Tibial nerve (tissue), 4 donors: Measurements from ENCODE around the gene CALU. TPM values are rescaled to one million over a fixed set of nuclear protein-coding genes. Genes with fewer than 3 reads are reported as not detected.

Experiments
- DNase-seq, 2 donors: peaks; one replicate each; pipeline ENCODE4 v3.0.0-alpha.2; 2019; ENCODE audit warnings: low spot score in 2 of 2
- H3K27ac ChIP-seq, 4 donors: fragments of 200-600 bp; sonication (generic) in 3 of 4; one replicate each; pipeline ENCODE4 v1.5.1; 2017 to 2019; ENCODE audit warnings: mild to moderate bottlenecking in 1 of 4
- H3K27me3 ChIP-seq, 2 donors: fragments of 200-600 bp; sonication (generic) in 1 of 2; one replicate each; pipeline versions ENCODE4 v1.5.1 to v1.6.0; 2017 to 2019
- H3K36me3 ChIP-seq, 3 donors: fragments of 200-600 bp; sonication (generic); one replicate each; pipeline ENCODE4 v1.5.1; 2018 to 2019
- H3K4me1 ChIP-seq, 4 donors: fragments of 200-600 bp; sonication (generic) in 3 of 4; one replicate each; pipeline ENCODE4 v1.5.1; 2017 to 2019
- H3K4me3 ChIP-seq, 4 donors: fragments of 200-600 bp; sonication (generic) in 3 of 4; one replicate each; pipeline ENCODE4 v1.5.1; 2017 to 2019; ENCODE audit warnings: mild to moderate bottlenecking in 1 of 4, moderate library complexity in 1 of 4
- H3K9me3 ChIP-seq, 4 donors: fragments of 200-600 bp; sonication (generic) in 3 of 4; one replicate each; pipeline ENCODE4 v1.5.1; 2017 to 2019
- CTCF ChIP-seq, 5 experiments: fragments of 200-600 bp in 3 of 5; fragments of 450-650 bp in 2 of 5; sonication (generic) in 3 of 5; IDR thresholded peaks; one replicate each; pipeline ENCODE4 v1.5.1; 2016 to 2019; ENCODE audit warnings: antibody characterized with exemption in 5 of 5, mild to moderate bottlenecking in 3 of 5, moderate library complexity in 2 of 5
- EP300 ChIP-seq, 2 donors: sonication (generic); formaldehyde crosslinking; IDR thresholded peaks; one replicate each; pipeline ENCODE4 v1.6.1; 2017; ENCODE audit warnings: antibody characterized with exemption in 2 of 2, mild to moderate bottlenecking in 1 of 2
- POLR2A ChIP-seq, 2 donors: fragments of 450-650 bp; IDR thresholded peaks; one replicate each; pipeline ENCODE4 v1.6.1; 2017; ENCODE audit warnings: antibody characterized with exemption in 2 of 2, mild to moderate bottlenecking in 2 of 2, moderate library complexity in 2 of 2
- WGBS, 2 donors: methylation state at CpG; one replicate each; pipeline ENCODE4 v1.1.5; 2018; 5-methylcytosine and 5-hydroxymethylcytosine counted together
- total RNA-seq, 4 donors: library from RNA; depleted of rRNA; stranded (reverse); fragments of >200 nt; gene quantifications; one replicate each; pipeline ENCODE4 v1.1.0, GENCODE V29; 2016

CALU gene
- total RNA-seq, 4 donors from 2014 or later: 77.3 to 94.8 (median 90.0) TPM

- peak in 1 of 2 donors; percentile 21 for DNase-seq
- H3K27me3 ChIP-seq: peaks cover 0 to 54% of the 10 kb centered on the region in 2 donors
- WGBS, 2 donors: 1 to 4% methylated on average over 32 to 37 of the region's 37 CpGs
Measured at GRCh38 chr7:128697302-128697905, 41.8 kb upstream of the CALU start.

GRCh38 chr7:128699196-128699712 lies 39.9 kb upstream of the CALU start:
- Histone ChIP-seq H3K4me1 (peaks cover 0 to 9% (median 6%) of the 10 kb centered on the region in 4 donors), H3K36me3 (no peaks in the 10 kb centered on the region), H3K27me3 (peaks cover 0 to 48% of the 10 kb centered on the region in 2 donors), H3K27ac (no peak overlapping the region), H3K9me3 (no peaks in the 10 kb centered on the region), H3K4me3 (no peak overlapping the region)
- 72 to 73% methylated on average over 3 of the region's 3 CpGs for WGBS, 2 donors
- DNase-seq: no peak
- TF ChIP-seq EP300 (IDR thresholded peaks at IDR 0.05) (no peak), POLR2A (IDR thresholded peaks at IDR 0.05) (no peak), CTCF (IDR thresholded peaks at IDR 0.05) (no peak)

More at GRCh38 chr7:128697302-128697905, 41.8 kb upstream of the CALU start:
- Histone ChIP-seq H3K4me3 (peak overlapping the region in 2 of 4 donors; percentile 12 to 36), H3K36me3 (no peaks in the 10 kb centered on the region), H3K9me3 (no peaks in the 10 kb centered on the region), H3K27ac (no peak overlapping the region), H3K4me1 (peaks cover 0 to 9% (median 6%) of the 10 kb centered on the region in 4 donors)
- TF ChIP-seq POLR2A (IDR thresholded peaks at IDR 0.05): no peak
- no peak for TF ChIP-seq CTCF (IDR thresholded peaks at IDR 0.05)
- no peak for TF ChIP-seq EP300 (IDR thresholded peaks at IDR 0.05)

GRCh38 chr7:128699895-128700294 lies 39.3 kb upstream of the CALU start:
- no peak overlapping the region for H3K27ac ChIP-seq
- no peak for DNase-seq
- no peaks in the 10 kb centered on the region for H3K9me3 ChIP-seq
- TF ChIP-seq CTCF (IDR thresholded peaks at IDR 0.05) (no peak), EP300 (IDR thresholded peaks at IDR 0.05) (no peak), POLR2A (IDR thresholded peaks at IDR 0.05) (no peak)
- H3K36me3 ChIP-seq: no peaks in the 10 kb centered on the region
- WGBS, 2 donors: 48 to 69% methylated on average over 1 of the region's 1 CpG
- peaks cover 0 to 9% (median 6%) of the 10 kb centered on the region in 4 donors for H3K4me1 ChIP-seq
- H3K4me3 ChIP-seq: no peak overlapping the region
- peaks cover 0 to 48% of the 10 kb centered on the region in 2 donors for H3K27me3 ChIP-seq

GRCh38 chr7:128701062-128701785 lies 37.9 kb upstream of the CALU start:
- no peak for DNase-seq
- no peaks in the 10 kb centered on the region for H3K36me3 ChIP-seq
- no peak for TF ChIP-seq CTCF (IDR thresholded peaks at IDR 0.05)
- no peak for TF ChIP-seq EP300 (IDR thresholded peaks at IDR 0.05)
- TF ChIP-seq POLR2A (IDR thresholded peaks at IDR 0.05): no peak
- no peak overlapping the region for H3K4me3 ChIP-seq
- H3K27ac ChIP-seq: no peak overlapping the region
- H3K9me3 ChIP-seq: no peaks in the 10 kb centered on the region
- peaks cover 0 to 45% of the 10 kb centered on the region in 2 donors for H3K27me3 ChIP-seq
- H3K4me1 ChIP-seq: peaks cover 0 to 9% (median 6%) of the 10 kb centered on the region in 4 donors
- WGBS, 2 donors: 79 to 83% methylated on average over 6 of the region's 6 CpGs
